Esophagus muscularis mucosa (tissue), 4 donors: ENCODE results near the gene ARHGAP4. TPM values are rescaled to one million over a fixed set of nuclear protein-coding genes. Genes with fewer than 3 reads are reported as not detected.

Source experiments
- DNase-seq: peaks from one replicate; pipeline ENCODE4 v3.0.0-alpha.2; 2017; ENCODE audit errors: extremely low spot score
- H3K27ac ChIP-seq, 4 donors: fragments of 200-600 bp; sonication (generic); replicated peaks in 1 of 4; 1 replicate in 3 of 4; 2 replicates in 1 of 4; pipeline ENCODE4 v1.5.1; 2016 to 2019; ENCODE audit warnings: mild to moderate bottlenecking in 1 of 4
- H3K27me3 ChIP-seq, 4 donors: fragments of 200-600 bp; sonication (generic); one replicate each; pipeline versions ENCODE4 v1.5.1 to v1.6.0; 2016 to 2019
- H3K36me3 ChIP-seq, 4 donors: fragments of 200-600 bp; sonication (generic); one replicate each; pipeline ENCODE4 v1.5.1; 2016 to 2019
- H3K4me1 ChIP-seq, 4 donors: fragments of 200-600 bp; sonication (generic); one replicate each; pipeline ENCODE4 v1.5.1; 2016 to 2019
- H3K4me3 ChIP-seq, 4 donors: fragments of 200-600 bp; sonication (generic); 1 replicate in 2 of 4; 2 replicates in 2 of 4; pipeline ENCODE4 v1.5.1; 2016 to 2019; ENCODE audit warnings: mild to moderate bottlenecking in 4 of 4, moderate library complexity in 1 of 4
- H3K9me3 ChIP-seq, 4 donors: fragments of 200-600 bp; sonication (generic); 1 replicate in 3 of 4; 2 replicates in 1 of 4; pipeline ENCODE4 v1.5.1; 2016 to 2019
- CTCF ChIP-seq, 3 experiments: fragments of 200-600 bp in 2 of 3; fragments of 450-650 bp in 1 of 3; sonication (generic) in 2 of 3; IDR thresholded peaks; one replicate each; pipeline ENCODE4 v1.5.1; 2017 to 2019; ENCODE audit warnings: antibody characterized with exemption in 3 of 3, mild to moderate bottlenecking in 2 of 3, moderate library complexity in 1 of 3
- EP300 ChIP-seq: sonication (generic); formaldehyde crosslinking; IDR thresholded peaks from one replicate; pipeline ENCODE4 v1.6.1; 2017; ENCODE audit warnings: antibody characterized with exemption
- POLR2A ChIP-seq: fragments of 450-650 bp; IDR thresholded peaks from one replicate; pipeline ENCODE4 v1.6.1; 2017; ENCODE audit warnings: antibody characterized with exemption, moderate library complexity, mild to moderate bottlenecking, low read depth
- POLR2AphosphoS5 ChIP-seq, 2 donors: sonication (generic); formaldehyde crosslinking; IDR thresholded peaks; one replicate each; pipeline ENCODE4 v1.6.1; 2017; ENCODE audit warnings: antibody characterized with exemption in 2 of 2
- WGBS: methylation state at CpG from one replicate; pipeline ENCODE4 v1.1.5; 2018; 5-methylcytosine and 5-hydroxymethylcytosine counted together
- intact Hi-C: fragments of 100-400 bp; cut with DNase I; formaldehyde crosslinking; loops from one replicate; pipeline ENCODE4 v1.15.1; 2023
- total RNA-seq, 4 donors: library from RNA; depleted of rRNA; stranded (reverse); fragments of >200 nt; gene quantifications; one replicate each; pipeline versions ENCODE4 v1.1.0 to v1.2.1, GENCODE V29; 2016

The ARHGAP4 gene
- total RNA-seq, 4 donors from 2014 or later: 15.9 to 22.4 (median 17.7) TPM

- Histone ChIP-seq H3K27ac (no peak overlapping the region), H3K9me3 (no peaks in the 10 kb centered on the region), H3K36me3 (peaks cover 0 to 8% (median 0%) of the 10 kb centered on the region in 4 donors), H3K27me3 (peaks cover 0 to 14% (median 0%) of the 10 kb centered on the region in 4 donors), H3K4me1 (no peaks in the 10 kb centered on the region), H3K4me3 (no peak overlapping the region)
- DNase-seq: no peak
- intact Hi-C loops: no loop called here
- TF ChIP-seq EP300: no peak
- TF ChIP-seq CTCF (IDR thresholded peaks at IDR 0.05): no peak
- TF ChIP-seq POLR2AphosphoS5 (IDR thresholded peaks at IDR 0.05): no peak
- no peak for TF ChIP-seq POLR2A
- WGBS: 83% methylated on average over 18 of the region's 22 CpGs
These were observed 59.6 kb downstream of the ARHGAP4 start for GRCh38 chrX:153866302-153867019.

- TF ChIP-seq EP300 (no peak), CTCF (IDR thresholded peaks at IDR 0.05) (no peak), POLR2AphosphoS5 (IDR thresholded peaks at IDR 0.05) (no peak), POLR2A (no peak)
- Histone ChIP-seq H3K27me3 (peaks cover 0 to 6% (median 0%) of the 10 kb centered on the region in 4 donors), H3K4me1 (no peaks in the 10 kb centered on the region), H3K9me3 (no peaks in the 10 kb centered on the region), H3K27ac (no peak overlapping the region), H3K4me3 (no peak overlapping the region), H3K36me3 (peaks cover 0 to 8% (median 0%) of the 10 kb centered on the region in 4 donors)
- intact Hi-C loops: no loop called here
- no peak for DNase-seq
- 88% methylated on average over 9 of the region's 9 CpGs for WGBS
These were observed 60.4 kb downstream of the ARHGAP4 start for GRCh38 chrX:153865685-153866084.

GRCh38 chrX:153865321-153865580 is 60.8 kb downstream of the ARHGAP4 start:
- Histone ChIP-seq H3K4me3 (no peak overlapping the region), H3K36me3 (peaks cover 0 to 8% (median 0%) of the 10 kb centered on the region in 4 donors), H3K9me3 (no peaks in the 10 kb centered on the region), H3K4me1 (no peaks in the 10 kb centered on the region), H3K27ac (no peak overlapping the region), H3K27me3 (peaks cover 0 to 2% (median 0%) of the 10 kb centered on the region in 4 donors)
- no peak for TF ChIP-seq POLR2A
- no peak for TF ChIP-seq EP300
- no peak for TF ChIP-seq POLR2AphosphoS5 (IDR thresholded peaks at IDR 0.05)
- TF ChIP-seq CTCF (IDR thresholded peaks at IDR 0.05): no peak
- no peak for DNase-seq
- intact Hi-C loops: no loop called here
- WGBS: 94% methylated on average over 6 of the region's 11 CpGs

GRCh38 chrX:153864561-153865320 is 61.3 kb downstream of the ARHGAP4 start:
- WGBS: 80% methylated on average over 5 of the region's 30 CpGs
- no peaks in the 10 kb centered on the region for H3K4me1 ChIP-seq
- no peak for DNase-seq
- no peak overlapping the region for H3K27ac ChIP-seq
- peaks cover 0 to 8% (median 0%) of the 10 kb centered on the region in 4 donors for H3K36me3 ChIP-seq
- H3K27me3 ChIP-seq: no peaks in the 10 kb centered on the region
- H3K4me3 ChIP-seq: no peak overlapping the region
- no peaks in the 10 kb centered on the region for H3K9me3 ChIP-seq
- TF ChIP-seq POLR2A: no peak
- intact Hi-C loops: no loop called here

- no peaks in the 10 kb centered on the region for H3K27me3 ChIP-seq
- H3K36me3 ChIP-seq: peaks cover 0 to 8% (median 0%) of the 10 kb centered on the region in 4 donors
- no peak overlapping the region for H3K4me3 ChIP-seq
- DNase-seq: no peak
- no peaks in the 10 kb centered on the region for H3K4me1 ChIP-seq
- H3K9me3 ChIP-seq: no peaks in the 10 kb centered on the region
- WGBS: 94% methylated on average over 3 of the region's 10 CpGs
- intact Hi-C loops: no loop called here
- no peak overlapping the region for H3K27ac ChIP-seq
- no peak for TF ChIP-seq CTCF (IDR thresholded peaks at IDR 0.05)
- no peak for TF ChIP-seq POLR2A
- TF ChIP-seq EP300: no peak
- no peak for TF ChIP-seq POLR2AphosphoS5 (IDR thresholded peaks at IDR 0.05)
These were observed 62.0 kb downstream of the ARHGAP4 start for GRCh38 chrX:153864101-153864500.
